NCI-H446 treated with DMSO at 0.1 percent for 48 hours (cell line): ENCODE results near the gene PCDHGB1.
"Not testable (repeated sequence)": the region's sequence is repeated elsewhere in the genome, so short reads cannot be mapped to it uniquely, and the experiment has no call there.

Experiments
- DNase-seq: peaks from one replicate; lab custom pipeline; 2025; lab: John Stamatoyannopoulos, UW

The PCDHGB1 gene

DNA sequence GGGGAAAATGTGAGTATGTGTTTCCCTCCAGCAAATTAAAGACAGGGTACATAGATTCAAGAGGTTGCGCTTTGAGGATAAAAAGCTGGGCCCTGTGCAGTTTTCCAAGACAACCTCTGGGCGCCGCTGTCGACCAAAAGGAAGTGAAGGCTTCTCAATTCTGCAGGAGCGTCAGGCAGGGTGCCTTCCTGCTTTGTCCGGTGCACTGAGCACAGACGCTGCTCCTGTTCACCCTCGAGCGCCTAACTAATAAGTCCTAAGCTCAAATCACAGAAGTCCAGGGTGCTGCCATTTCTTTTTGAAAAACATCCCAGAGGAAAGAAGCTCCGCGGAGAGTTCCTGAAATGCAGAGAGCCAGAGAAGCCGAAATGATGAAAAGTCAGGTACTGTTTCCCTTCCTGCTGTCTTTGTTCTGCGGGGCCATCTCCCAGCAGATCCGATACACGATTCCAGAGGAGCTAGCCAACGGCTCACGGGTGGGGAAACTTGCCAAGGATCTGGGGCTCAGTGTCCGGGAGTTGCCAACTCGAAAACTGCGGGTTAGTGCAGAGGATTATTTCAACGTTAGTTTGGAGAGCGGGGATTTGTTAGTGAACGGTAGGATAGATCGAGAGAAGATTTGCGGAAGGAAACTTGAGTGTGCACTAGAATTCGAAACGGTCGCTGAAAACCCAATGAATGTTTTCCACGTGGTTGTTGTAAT, at the start of gene PCDHGB1:
TSS of gene PCDHGB1 (plus strand) at position 183 of the 703 bp plus-strand sequence. CDS start at position 345, 162 bp downstream.
- DNase-seq = peak; percentile 9

DNA sequence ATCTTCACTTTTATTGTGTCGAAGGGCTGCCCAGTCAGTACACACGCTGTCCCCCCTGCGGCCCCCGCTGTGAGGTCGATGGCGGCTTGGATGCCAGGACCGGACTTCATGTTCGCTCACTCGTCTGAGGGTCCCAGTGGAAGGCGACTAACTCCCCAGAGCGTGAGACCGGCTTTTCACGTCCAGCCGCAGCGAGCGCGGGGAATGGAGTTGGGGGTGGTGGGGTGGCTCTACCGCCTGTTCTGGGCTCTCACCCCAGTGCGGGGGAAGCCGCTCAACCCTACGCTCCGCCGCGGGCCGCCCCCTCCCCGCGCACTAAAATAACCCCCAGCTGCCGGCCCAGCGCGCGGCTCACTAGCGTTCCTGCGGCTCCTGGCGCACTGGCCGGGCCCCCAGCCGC, 46.1 kb upstream of the PCDHGB1 start, which contains the start of gene SLC25A2:
TSS of gene SLC25A2 (minus strand) at position 294 of the 400 bp plus-strand sequence. CDS start at position 110, 184 bp downstream.
- no peak for DNase-seq

DNA sequence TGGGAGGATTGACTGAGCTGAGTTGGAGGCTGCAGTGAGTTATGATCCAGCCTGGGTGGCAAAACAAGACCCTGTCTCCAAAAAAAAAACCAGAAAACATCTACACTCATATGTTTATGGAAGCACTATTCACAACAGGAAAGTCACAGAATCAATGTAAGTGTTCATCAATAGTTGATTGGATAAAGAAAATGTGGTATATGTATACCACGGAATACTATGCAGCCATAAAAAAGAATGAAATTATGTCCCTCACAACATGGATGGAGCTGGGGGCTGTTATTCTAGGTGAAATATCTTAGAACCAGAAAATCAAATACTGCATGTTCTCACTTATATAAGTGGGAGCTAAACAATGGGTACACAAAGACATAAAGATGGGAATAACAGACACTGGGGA, 43.3 kb upstream of the PCDHGB1 start:
- DNase-seq = no peak

DNA sequence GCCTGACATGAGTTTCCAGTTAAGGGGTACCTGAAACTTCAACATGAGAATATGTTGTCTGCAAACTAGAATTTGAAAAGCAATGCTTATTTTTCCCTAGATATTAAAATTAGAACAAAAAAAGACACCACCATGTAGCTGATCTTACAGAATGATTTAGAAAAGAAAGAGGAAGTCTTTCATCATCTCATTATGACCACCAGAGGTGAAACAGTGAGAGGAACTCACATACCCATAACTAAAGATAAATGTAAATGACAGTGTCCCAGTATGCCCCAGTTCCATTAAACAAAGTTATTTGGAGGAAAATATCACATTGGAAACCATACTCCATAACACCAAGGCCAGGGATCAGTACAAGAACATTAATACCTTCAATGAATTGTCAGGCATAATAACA, 36.2 kb upstream of the PCDHGB1 start:
- DNase-seq = no peak

DNA sequence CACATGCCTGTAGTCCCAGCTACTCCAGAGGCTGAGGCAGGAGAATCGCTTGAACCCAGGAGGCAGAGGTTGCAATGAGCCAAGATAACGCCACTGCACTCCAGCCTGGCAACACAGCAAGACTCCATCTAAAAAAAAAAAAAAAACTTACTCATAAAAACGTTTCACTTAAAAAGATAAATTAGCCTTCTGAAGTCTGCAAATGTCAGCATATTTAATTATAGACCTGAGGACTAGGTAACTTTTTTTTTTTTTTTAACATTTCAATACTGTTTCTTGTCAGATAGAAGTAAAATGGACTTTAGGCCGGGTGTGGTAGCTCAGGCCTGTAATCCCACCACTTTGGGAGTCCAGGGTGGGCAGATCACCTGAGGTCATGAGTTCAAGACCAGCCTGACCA, 32.9 kb upstream of the PCDHGB1 start:
- not testable (repeated sequence) for DNase-seq

DNA sequence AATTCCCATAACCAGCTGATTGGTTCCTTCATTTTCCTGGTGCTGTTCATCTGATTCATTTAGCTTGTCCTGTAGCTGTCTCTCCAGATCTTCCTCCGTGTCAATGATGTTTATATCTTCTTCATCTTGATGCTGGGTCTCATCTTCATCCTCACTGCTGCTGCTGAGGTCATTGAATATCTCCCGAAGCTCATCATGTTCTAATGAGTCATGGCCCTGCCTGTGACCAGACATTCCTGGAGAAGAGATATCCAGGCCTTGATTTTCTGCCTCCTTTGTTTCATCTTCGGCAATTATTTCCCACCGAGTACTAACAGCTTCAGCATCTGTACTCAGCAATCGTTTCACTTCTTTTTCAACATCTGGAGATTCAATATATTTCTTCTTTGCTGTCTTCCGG, 30.7 kb upstream of the PCDHGB1 start:
- no peak for DNase-seq

DNA sequence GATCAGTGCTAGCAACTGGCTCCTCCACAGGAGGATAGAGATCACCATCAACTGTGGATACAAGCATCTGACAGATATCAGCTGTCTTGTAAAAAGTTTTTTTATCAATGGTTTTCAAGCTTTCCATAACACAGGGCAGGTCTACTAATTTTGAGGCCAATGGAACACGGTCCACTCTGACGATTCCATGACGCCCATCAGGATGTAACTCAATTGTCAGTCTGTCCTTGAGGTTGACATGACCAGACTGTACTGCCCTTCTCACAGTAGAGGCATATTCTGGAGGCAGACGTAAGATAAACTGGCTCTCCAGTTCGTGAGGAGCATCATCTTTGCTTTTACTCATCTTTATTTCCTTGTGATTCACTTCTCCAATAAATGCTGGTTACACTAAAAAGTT, 30.2 kb upstream of the PCDHGB1 start:
- DNase-seq = no peak

DNA sequence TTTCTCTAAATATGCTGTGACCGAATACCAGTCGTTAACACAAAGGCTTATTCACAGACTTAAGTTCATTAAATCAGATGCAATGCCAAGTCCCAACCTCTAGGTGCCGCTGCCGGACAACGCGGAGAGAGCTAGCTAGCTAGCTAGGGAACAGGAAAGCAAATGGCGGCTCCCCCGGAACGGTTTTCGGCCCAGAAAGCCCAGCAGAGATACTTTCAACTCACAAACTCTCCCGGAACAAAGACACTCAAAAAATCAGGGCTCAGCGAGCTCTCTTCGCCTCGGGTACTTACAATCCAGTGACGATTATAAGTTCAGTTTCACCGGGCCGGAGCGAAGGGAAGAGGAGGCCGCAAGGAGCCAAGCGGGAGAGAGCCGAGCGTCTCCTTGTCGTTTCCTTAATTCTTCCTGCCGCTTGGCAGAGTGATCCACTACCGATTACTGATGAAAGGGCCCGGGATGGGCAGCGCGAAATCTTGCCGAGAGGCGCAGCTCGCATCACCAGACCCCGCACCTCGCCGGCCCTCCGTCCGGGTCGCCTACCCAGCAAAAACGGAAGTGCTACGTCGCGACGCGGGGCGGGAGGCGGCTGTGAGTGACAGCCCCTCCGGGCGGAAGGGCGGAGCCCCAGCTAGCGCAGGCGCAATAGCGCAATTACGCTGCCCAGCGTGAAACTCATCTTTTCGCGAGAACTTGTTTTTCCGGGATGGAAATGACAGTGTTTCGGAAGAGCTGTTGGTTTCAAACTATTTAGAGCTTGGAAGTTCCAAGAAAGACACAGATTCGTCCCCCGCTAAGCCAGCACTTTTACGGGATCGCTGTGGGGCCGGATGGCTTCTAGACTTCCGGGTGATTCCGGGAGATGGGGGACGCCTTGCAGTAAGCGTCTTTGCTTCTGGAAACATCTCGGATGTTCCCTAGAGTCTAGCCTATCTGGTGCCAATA, 29.4 kb upstream of the PCDHGB1 start, which contains the start of gene TAF7:
TSS of gene TAF7 (minus strand) at position 560 of the 945 bp plus-strand sequence. CDS start 740 bp downstream, outside the sequence.
- DNase-seq = peak; percentile 76

DNA sequence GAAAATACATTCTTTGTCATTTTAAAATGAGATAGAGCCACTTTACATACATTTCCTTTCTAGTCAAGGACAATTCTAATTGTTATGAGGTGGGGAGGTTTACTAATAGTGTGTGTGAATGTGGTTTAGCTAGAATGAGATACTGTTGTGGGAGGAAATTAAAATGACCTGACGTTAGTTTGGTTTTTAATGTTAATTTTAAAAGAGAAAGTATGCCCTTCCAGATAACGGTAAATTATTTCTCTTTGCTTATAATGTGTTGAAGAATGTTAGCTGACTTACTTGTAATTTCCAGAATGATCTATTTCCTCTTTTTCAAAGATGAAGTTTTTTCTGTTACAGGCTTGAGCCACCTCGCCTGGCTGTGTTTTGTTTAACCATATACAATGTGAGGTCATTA, 27.6 kb upstream of the PCDHGB1 start:
- DNase-seq = no peak

DNA sequence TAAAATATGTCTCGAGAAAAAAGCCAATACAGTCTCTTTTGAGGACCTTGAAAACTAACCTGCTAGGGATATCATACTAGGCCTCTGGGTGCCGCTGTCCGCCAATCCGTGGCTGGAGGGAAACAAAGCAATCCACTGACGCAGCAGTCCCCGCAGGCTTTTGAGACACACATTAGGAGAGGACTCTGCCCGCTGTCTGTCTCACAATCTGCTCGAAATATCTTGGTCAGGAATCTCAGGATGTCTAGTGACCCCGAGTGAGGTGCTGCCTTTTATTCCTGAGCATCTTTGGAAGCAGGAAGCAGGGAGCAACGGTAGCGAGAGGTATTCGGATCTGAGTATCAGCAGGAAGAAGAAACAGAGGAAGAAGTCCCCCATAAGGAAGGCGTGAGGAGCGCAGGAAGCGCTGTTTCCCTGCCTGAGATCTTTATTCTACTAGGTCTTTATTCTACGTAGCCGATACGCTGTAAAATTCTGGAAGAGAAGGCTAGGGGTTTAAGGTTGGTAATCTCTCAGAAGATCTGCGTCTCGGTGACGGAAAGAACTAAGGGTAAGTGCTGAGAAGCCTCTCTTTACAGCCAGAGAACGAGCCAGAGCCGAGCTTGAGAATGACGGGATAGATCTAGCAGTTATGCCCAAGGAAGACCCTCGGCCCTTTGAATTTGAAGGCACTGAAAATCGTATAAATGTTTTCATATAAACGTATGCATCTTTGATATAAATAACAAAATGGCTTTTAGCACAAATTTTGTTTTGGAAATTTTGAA, 23.6 kb upstream of the PCDHGB1 start:
- DNase-seq = peak; percentile 11

DNA sequence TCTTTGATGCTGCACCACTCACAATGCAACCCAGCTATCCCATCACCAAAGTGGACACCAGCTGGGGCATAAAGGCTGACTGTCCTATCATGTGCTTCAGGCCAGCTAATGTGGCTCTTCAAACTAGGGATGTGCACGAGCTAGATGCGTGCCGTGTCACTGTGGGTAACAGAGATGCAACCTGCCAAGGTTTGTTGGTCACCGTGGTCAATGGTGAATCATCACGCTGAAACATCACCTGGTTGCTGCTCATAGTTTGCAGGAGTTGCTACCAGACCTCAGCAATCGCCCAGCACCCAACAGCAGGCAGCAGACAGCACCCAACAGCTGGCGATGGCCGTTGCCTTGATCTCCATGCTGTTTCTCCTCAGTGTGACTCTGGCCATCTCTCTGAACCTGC, 21.7 kb upstream of the PCDHGB1 start:
- DNase-seq = no peak

DNA sequence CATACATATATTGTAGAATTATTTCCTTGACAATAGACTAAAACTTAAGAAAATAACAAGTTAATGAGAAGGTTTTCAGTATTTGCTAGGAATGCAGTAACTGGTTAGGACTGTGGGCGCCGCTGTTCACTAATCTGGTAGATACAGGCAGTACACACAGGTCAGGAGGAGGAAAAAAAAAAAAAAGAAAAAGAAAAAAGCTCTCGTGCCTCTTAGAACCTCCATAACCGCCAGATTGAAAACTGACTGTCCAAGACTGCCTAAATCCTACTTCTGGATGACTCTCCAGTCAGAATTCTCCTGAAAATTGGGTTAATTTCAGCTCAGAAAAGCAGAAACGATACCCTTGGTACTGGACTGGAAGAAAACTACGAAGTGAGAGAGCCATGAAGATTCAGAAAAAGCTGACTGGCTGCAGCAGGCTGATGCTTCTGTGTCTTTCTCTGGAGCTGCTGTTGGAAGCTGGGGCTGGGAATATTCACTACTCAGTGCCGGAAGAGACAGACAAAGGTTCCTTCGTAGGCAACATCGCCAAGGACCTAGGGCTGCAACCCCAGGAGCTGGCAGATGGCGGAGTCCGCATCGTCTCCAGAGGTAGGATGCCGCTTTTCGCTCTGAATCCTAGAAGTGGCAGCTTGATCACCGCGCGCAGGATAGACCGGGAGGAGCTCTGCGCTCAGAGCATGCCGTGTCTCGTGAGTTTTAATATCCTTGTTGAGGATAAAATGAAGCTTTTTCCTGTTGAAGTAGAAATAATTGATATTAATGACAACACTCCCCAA, 19.4 kb upstream of the PCDHGB1 start, which contains the start of gene PCDHGA1:
TSS of gene PCDHGA1 (plus strand) at position 216 of the 782 bp plus-strand sequence.
- peak; percentile 34 for DNase-seq

DNA sequence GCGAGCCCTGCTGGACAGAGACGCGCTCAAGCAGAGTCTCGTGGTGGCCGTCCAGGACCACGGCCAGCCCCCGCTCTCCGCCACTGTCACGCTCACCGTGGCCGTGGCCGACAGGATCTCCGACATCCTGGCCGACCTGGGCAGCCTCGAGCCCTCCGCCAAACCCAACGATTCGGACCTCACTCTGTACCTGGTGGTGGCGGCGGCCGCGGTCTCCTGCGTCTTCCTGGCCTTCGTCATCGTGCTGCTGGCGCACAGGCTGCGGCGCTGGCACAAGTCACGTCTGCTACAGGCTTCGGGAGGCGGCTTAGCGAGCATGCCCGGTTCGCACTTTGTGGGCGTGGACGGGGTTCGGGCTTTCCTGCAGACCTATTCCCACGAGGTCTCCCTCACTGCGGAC, 17.3 kb upstream of the PCDHGB1 start:
- DNase-seq = not testable (repeated sequence)

DNA sequence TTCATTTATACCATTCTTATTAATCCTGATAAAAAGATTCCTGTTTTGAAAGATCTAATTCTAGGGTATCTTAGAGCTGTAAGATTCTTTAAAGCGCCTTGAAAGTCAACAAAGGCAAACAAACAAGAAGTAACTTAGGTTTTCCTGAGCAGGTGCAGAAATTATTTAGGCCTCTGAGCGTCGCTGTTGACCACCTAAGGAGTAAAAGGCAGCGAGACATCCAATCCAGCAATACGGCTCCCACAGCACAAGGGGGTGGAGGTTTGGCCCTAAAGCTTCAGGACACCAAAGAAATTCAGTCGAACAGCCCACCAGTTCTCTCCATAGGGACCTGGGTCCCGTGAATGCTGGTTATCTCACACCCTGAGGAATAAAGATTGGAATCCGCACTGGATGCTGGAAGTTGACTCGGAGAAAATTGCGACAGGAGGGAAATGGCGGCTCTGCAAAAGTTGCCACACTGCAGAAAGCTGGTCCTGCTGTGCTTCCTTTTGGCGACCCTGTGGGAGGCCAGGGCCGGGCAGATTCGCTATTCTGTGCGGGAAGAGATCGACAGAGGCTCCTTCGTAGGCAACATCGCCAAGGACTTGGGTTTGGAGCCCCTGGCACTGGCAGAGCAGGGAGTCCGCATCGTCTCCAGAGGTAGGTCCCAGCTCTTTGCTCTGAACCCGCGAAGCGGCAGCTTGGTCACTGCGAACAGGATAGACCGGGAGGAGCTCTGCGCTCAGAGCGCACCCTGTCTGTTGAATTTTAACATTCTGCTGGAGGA, 11.2 kb upstream of the PCDHGB1 start, which contains the start of gene PCDHGA2:
TSS of gene PCDHGA2 (plus strand) at position 223 of the 769 bp plus-strand sequence.
- no peak for DNase-seq

DNA sequence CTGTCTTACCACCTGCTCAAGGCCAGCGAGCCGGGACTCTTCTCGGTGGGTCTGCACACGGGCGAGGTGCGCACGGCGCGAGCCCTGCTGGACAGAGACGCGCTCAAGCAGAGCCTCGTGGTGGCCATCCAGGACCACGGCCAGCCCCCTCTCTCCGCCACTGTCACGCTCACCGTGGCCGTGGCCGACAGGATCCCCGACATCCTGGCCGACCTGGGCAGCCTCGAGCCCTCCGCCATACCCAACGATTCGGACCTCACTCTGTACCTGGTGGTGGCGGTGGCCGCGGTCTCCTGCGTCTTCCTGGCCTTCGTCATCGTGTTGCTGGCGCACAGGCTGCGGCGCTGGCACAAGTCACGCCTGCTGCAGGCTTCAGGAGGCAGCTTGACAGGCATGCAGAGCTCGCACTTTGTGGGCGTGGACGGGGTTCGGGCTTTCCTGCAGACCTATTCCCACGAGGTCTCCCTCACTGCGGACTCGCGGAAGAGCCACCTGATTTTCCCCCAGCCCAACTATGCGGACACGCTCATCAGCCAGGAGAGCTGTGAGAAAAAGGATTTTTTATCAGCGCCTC, 9.0 kb upstream of the PCDHGB1 start:
- DNase-seq = not testable (repeated sequence)

DNA sequence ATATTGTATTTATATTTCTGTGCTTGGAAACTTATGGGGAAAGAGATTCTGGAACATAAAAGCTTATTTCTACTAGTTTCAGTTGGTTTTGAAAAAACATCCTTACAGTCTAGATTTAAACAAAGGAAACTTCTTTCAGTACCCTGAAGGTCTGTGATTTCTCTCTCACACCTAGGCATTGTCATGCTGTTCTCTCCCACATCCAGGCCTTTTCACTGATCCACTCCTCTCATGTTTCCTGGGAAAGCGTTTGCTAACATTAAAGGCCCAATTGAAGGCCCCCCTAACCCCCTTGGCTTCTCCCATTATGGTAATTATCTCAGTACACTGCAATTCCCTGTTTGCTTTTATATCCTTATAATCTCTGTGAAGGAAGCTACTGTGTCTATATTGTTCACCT, 7.1 kb upstream of the PCDHGB1 start:
- DNase-seq = no peak

DNA sequence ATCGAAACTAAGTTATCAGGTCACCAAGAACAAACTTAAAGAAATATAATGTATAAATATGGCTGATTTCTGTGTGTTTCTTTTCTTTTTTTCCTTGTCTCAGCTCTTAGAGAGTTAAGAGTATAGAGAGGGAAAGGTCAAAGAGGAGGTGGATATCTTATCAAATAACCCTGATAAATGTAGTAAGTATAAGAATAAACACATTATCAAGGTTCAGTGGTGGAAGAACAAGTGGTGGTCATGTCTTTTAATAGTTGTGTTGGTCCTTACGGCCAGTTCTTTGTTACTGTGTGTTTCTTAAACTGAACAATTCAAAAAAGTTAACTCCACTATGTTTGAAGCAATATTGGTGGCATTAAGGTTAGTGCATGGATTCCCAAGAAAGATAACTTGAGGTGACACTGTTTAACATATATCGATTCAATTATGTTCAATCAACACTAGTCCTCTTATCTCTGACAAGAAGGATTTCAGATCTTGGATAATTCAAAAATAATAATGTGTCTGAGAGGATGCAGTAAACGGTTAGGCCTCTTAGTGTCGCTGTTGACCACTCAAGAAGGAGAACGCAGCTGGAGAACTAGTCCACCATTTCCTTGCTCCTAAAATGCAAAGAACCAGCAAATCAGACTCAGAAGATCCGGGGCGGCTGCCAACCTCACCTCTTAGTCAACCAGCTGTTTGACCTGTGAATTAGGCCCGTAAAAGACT, 6.5 kb upstream of the PCDHGB1 start, which contains the start of gene PCDHGA3:
TSS of gene PCDHGA3 (plus strand) at position 588 of the 711 bp plus-strand sequence. CDS start 205 bp downstream, outside the sequence.
- DNase-seq = no peak

DNA sequence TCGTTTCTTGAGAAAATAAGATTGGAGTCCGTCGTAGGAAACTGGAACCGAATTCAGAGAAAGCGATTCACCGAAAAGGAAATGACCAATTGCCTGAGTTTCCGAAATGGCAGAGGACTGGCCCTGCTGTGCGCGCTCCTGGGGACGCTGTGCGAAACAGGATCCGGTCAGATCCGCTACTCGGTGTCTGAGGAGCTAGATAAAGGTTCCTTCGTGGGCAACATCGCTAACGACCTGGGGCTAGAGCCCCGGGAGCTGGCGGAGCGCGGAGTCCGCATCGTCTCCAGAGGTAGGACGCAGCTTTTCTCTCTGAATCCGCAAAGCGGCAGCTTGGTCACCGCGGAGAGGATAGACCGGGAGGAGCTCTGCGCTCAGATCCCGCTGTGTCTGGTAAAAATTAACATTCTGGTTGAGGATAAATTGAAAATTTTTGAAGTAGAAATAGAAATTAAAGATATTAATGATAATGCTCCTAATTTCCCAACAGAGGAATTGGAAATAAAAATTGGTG, 5.9 kb upstream of the PCDHGB1 start:
- no peak for DNase-seq

DNA sequence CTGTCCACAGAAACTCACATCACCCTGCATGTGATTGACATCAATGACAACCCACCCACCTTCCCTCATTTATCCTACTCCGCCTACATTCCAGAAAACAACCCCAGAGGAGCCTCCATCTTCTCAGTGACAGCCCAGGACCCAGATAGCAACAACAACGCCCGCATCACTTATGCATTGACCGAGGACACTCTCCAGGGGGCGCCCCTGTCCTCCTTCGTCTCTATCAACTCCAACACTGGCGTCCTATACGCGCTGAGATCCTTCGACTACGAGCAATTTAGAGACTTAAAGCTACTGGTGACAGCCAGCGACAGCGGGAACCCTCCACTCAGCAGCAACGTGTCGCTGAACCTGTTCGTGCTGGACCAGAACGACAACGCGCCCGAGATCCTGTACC, 4.6 kb upstream of the PCDHGB1 start:
- no peak for DNase-seq
